Thyroid gland (tissue), 4 donors: Measurements from ENCODE around the gene SPRY1.

Source experiments
- CTCF ChIP-seq, 6 experiments: fragments of 200-600 bp in 3 of 6; fragments of 450-650 bp in 3 of 6; sonication (generic) in 3 of 6; IDR thresholded peaks; one replicate each; pipeline ENCODE4 v1.5.1; 2016 to 2019; ENCODE audit warnings: antibody characterized with exemption in 6 of 6, mild to moderate bottlenecking in 2 of 6, inconsistent platforms in 1 of 6, moderate library complexity in 1 of 6
- POLR2A ChIP-seq, 2 donors: fragments of 450-650 bp; IDR thresholded peaks; one replicate each; pipeline ENCODE4 v1.6.1; 2017; ENCODE audit warnings: antibody characterized with exemption in 2 of 2, mild to moderate bottlenecking in 2 of 2, moderate library complexity in 1 of 2

GRCh38 chr4:123353656-123354055 is 42.9 kb upstream of the SPRY1 start:
- TF ChIP-seq CTCF (IDR thresholded peaks at IDR 0.05) = no peak
- no peak for TF ChIP-seq POLR2A (IDR thresholded peaks at IDR 0.05)
